ENCODE data around the gene GABARAPL2.

GABARAPL2 gene

GRCh38 chr16:75570396-75571065 is 4.4 kb downstream of the GABARAPL2 start:
- H3K36me3 ChIP-seq (ENCODE audit: control insufficient read depth in 1 of 2, insufficient read depth in 2 of 2, low read length in 2 of 2) = peaks cover 41 to 60% of the 10 kb centered on the region in 2 donors
- H3K27me3 ChIP-seq (ENCODE audit: control insufficient read depth in 1 of 2, insufficient read depth in 2 of 2, low read length in 2 of 2) = no peaks in the 10 kb centered on the region
- no peaks in the 10 kb centered on the region for H3K9me3 ChIP-seq (ENCODE audit: control insufficient read depth in 1 of 2, low read length in 2 of 2)
- no peak overlapping the region for H3K4me3 ChIP-seq (ENCODE audit: low read depth in 1 of 2, low read length in 2 of 2)
- H3K4me1 ChIP-seq (ENCODE audit: control insufficient read depth in 1 of 2, insufficient read depth in 2 of 2, low read length in 2 of 2) = peaks cover 31 to 38% of the 10 kb centered on the region in 2 donors
- no peak overlapping the region for H3K9ac ChIP-seq (ENCODE audit: low read depth in 1 of 2, low read length in 2 of 2)
- no peak overlapping the region for H3K27ac ChIP-seq (ENCODE audit: low read depth, low read length)

DNA sequence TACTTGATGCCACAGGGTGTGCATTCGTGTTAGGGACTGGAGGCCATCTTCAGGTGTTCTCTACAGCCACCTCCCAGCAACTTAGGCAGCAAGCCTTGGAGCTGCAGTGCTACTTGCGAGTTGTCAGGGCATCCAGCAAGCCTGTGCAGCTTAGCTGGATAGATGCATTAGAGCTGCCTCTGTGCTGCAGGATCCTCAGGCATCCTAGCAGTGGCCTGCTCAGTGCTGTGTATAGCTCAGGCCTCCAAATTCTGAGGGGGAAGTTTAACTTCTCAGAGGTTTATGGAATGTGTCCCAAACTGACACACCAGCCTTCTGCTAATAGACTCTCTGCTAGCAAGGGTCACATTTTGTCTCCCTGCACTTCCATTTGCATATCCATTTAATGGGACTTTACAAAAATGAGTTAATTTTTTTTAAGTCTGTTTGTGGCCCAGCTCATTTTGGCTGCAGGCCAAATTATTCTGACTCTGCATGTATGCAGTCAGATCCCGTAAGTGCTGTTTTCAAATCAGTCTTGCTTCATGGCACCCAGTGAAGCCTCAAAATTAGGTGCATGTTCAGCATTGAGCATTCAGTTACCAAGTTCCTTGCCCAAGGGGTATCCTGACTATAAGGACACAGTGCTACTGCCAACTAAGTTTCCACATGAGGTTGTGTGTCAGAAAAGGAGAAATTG is 6.8 kb downstream of the GABARAPL2 start:
- Histone ChIP-seq H3K27ac (ENCODE audit: low read depth, low read length) (no peak overlapping the region), H3K36me3 (ENCODE audit: control insufficient read depth in 1 of 2, insufficient read depth in 2 of 2, low read length in 2 of 2) (peaks cover 60 to 76% of the 10 kb centered on the region in 2 donors), H3K4me3 (ENCODE audit: low read depth in 1 of 2, low read length in 2 of 2) (no peak overlapping the region), H3K4me1 (ENCODE audit: control insufficient read depth in 1 of 2, insufficient read depth in 2 of 2, low read length in 2 of 2) (peaks cover 15 to 26% of the 10 kb centered on the region in 2 donors), H3K9me3 (ENCODE audit: control insufficient read depth in 1 of 2, low read length in 2 of 2) (no peaks in the 10 kb centered on the region), H3K9ac (ENCODE audit: low read depth in 1 of 2, low read length in 2 of 2) (no peak overlapping the region), H3K27me3 (ENCODE audit: control insufficient read depth in 1 of 2, insufficient read depth in 2 of 2, low read length in 2 of 2) (no peaks in the 10 kb centered on the region)

- no peak overlapping the region for H3K4me3 ChIP-seq (ENCODE audit: low read depth in 1 of 2, low read length in 2 of 2)
- H3K36me3 ChIP-seq (ENCODE audit: control insufficient read depth in 1 of 2, insufficient read depth in 2 of 2, low read length in 2 of 2) = peaks cover 57 to 75% of the 10 kb centered on the region in 2 donors
- no peaks in the 10 kb centered on the region for H3K27me3 ChIP-seq (ENCODE audit: control insufficient read depth in 1 of 2, insufficient read depth in 2 of 2, low read length in 2 of 2)
- no peak overlapping the region for H3K27ac ChIP-seq (ENCODE audit: low read depth, low read length)
- no peaks in the 10 kb centered on the region for H3K9me3 ChIP-seq (ENCODE audit: control insufficient read depth in 1 of 2, low read length in 2 of 2)
- H3K4me1 ChIP-seq (ENCODE audit: control insufficient read depth in 1 of 2, insufficient read depth in 2 of 2, low read length in 2 of 2) = peaks cover 13 to 23% of the 10 kb centered on the region in 2 donors
- no peak overlapping the region for H3K9ac ChIP-seq (ENCODE audit: low read depth in 1 of 2, low read length in 2 of 2)
Observed at GRCh38 chr16:75573955-75574354, 7.8 kb downstream of the GABARAPL2 start.

GRCh38 chr16:75575958-75576357 is 9.8 kb downstream of the GABARAPL2 start:
- Histone ChIP-seq H3K4me1 (ENCODE audit: control insufficient read depth in 1 of 2, insufficient read depth in 2 of 2, low read length in 2 of 2) (peaks cover 9 to 13% of the 10 kb centered on the region in 2 donors), H3K27me3 (ENCODE audit: control insufficient read depth in 1 of 2, insufficient read depth in 2 of 2, low read length in 2 of 2) (no peaks in the 10 kb centered on the region), H3K27ac (ENCODE audit: low read depth, low read length) (no peak overlapping the region), H3K4me3 (ENCODE audit: low read depth in 1 of 2, low read length in 2 of 2) (no peak overlapping the region), H3K9ac (ENCODE audit: low read depth in 1 of 2, low read length in 2 of 2) (no peak overlapping the region), H3K9me3 (ENCODE audit: control insufficient read depth in 1 of 2, low read length in 2 of 2) (no peaks in the 10 kb centered on the region), H3K36me3 (ENCODE audit: control insufficient read depth in 1 of 2, insufficient read depth in 2 of 2, low read length in 2 of 2) (peaks cover 53 to 73% of the 10 kb centered on the region in 2 donors)

DNA sequence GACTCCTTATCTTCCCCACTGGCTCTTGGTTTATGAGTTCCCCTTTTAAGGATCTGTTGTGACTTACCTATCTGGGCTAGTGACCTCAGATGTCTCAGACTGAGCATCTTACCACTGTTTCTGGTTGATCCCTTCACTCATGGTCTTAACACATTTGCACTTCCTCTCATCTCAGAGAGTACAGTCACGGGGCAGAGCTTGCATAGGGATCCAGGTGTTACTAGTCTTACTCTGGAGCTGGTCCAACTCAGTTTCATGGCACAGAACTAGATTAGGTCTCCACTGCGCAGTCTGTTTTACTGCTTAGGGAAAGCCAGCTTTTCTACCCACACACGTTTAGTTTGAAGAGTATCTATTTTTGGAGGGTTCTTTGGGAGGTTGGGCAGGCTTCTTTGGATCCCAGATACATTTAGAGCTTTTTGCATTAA is 10.2 kb downstream of the GABARAPL2 start:
- Histone ChIP-seq H3K9me3 (ENCODE audit: control insufficient read depth in 1 of 2, low read length in 2 of 2) (no peaks in the 10 kb centered on the region), H3K27ac (ENCODE audit: low read depth, low read length) (no peak overlapping the region), H3K4me3 (ENCODE audit: low read depth in 1 of 2, low read length in 2 of 2) (no peak overlapping the region), H3K9ac (ENCODE audit: low read depth in 1 of 2, low read length in 2 of 2) (no peak overlapping the region), H3K36me3 (ENCODE audit: control insufficient read depth in 1 of 2, insufficient read depth in 2 of 2, low read length in 2 of 2) (peaks cover 53 to 68% of the 10 kb centered on the region in 2 donors), H3K27me3 (ENCODE audit: control insufficient read depth in 1 of 2, insufficient read depth in 2 of 2, low read length in 2 of 2) (no peaks in the 10 kb centered on the region), H3K4me1 (ENCODE audit: control insufficient read depth in 1 of 2, insufficient read depth in 2 of 2, low read length in 2 of 2) (peaks cover 8 to 9% of the 10 kb centered on the region in 2 donors)

GRCh38 chr16:75578212-75578611 is 12.0 kb downstream of the GABARAPL2 start:
- H3K4me3 ChIP-seq (ENCODE audit: low read depth in 1 of 2, low read length in 2 of 2) = no peak overlapping the region
- H3K27me3 ChIP-seq (ENCODE audit: control insufficient read depth in 1 of 2, insufficient read depth in 2 of 2, low read length in 2 of 2) = no peaks in the 10 kb centered on the region
- peaks cover 41 to 55% of the 10 kb centered on the region in 2 donors for H3K36me3 ChIP-seq (ENCODE audit: control insufficient read depth in 1 of 2, insufficient read depth in 2 of 2, low read length in 2 of 2)
- no peaks in the 10 kb centered on the region for H3K9me3 ChIP-seq (ENCODE audit: control insufficient read depth in 1 of 2, low read length in 2 of 2)
- H3K4me1 ChIP-seq (ENCODE audit: control insufficient read depth in 1 of 2, insufficient read depth in 2 of 2, low read length in 2 of 2) = peaks cover 3 to 8% of the 10 kb centered on the region in 2 donors
- no peak overlapping the region for H3K27ac ChIP-seq (ENCODE audit: low read depth, low read length)
- H3K9ac ChIP-seq (ENCODE audit: low read depth in 1 of 2, low read length in 2 of 2) = no peak overlapping the region

GRCh38 chr16:75578725-75579124 is 12.5 kb downstream of the GABARAPL2 start:
- peaks cover 36 to 50% of the 10 kb centered on the region in 2 donors for H3K36me3 ChIP-seq (ENCODE audit: control insufficient read depth in 1 of 2, insufficient read depth in 2 of 2, low read length in 2 of 2)
- no peak overlapping the region for H3K27ac ChIP-seq (ENCODE audit: low read depth, low read length)
- no peak overlapping the region for H3K9ac ChIP-seq (ENCODE audit: low read depth in 1 of 2, low read length in 2 of 2)
- H3K4me3 ChIP-seq (ENCODE audit: low read depth in 1 of 2, low read length in 2 of 2) = no peak overlapping the region
- H3K4me1 ChIP-seq (ENCODE audit: control insufficient read depth in 1 of 2, insufficient read depth in 2 of 2, low read length in 2 of 2) = peaks cover 0 to 3% of the 10 kb centered on the region in 2 donors
- H3K9me3 ChIP-seq (ENCODE audit: control insufficient read depth in 1 of 2, low read length in 2 of 2) = no peaks in the 10 kb centered on the region
- no peaks in the 10 kb centered on the region for H3K27me3 ChIP-seq (ENCODE audit: control insufficient read depth in 1 of 2, insufficient read depth in 2 of 2, low read length in 2 of 2)

DNA sequence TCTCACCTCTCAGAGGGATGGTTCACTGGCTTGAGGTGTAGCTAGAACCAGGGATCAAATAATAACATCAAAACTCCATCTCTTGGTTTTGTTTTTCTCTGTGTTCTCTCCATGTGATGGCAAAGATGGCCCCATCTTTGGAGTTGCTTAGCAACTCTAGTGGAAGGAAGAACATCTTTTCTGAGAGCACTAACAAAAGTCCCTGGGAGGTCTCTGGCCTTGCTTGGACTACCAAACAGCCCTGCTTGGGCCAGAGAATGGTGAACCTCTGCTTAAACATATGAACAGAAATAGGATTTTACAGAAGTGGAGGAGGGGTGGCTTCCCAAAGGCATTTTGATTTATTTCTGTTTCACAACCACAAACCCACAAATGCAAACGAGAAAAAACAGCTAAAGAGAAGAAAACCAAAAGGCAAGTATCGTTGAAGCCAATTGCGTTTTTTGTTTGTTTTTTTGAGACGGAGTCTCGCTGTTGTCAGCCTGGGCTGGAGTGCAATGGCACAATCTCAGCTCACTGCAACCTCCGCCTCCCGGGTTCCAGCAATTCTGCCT is 13.2 kb downstream of the GABARAPL2 start:
- Histone ChIP-seq H3K27me3 (ENCODE audit: control insufficient read depth in 1 of 2, insufficient read depth in 2 of 2, low read length in 2 of 2) (no peaks in the 10 kb centered on the region), H3K9ac (ENCODE audit: low read depth in 1 of 2, low read length in 2 of 2) (no peak overlapping the region), H3K4me3 (ENCODE audit: low read depth in 1 of 2, low read length in 2 of 2) (no peak overlapping the region), H3K27ac (ENCODE audit: low read depth, low read length) (no peak overlapping the region), H3K9me3 (ENCODE audit: control insufficient read depth in 1 of 2, low read length in 2 of 2) (no peaks in the 10 kb centered on the region), H3K4me1 (ENCODE audit: control insufficient read depth in 1 of 2, insufficient read depth in 2 of 2, low read length in 2 of 2) (peaks cover 0 to 3% of the 10 kb centered on the region in 2 donors), H3K36me3 (ENCODE audit: control insufficient read depth in 1 of 2, insufficient read depth in 2 of 2, low read length in 2 of 2) (peaks cover 32 to 43% of the 10 kb centered on the region in 2 donors)

- Histone ChIP-seq H3K9me3 (ENCODE audit: control insufficient read depth in 1 of 2, low read length in 2 of 2) (no peaks in the 10 kb centered on the region), H3K9ac (ENCODE audit: low read depth in 1 of 2, low read length in 2 of 2) (no peak overlapping the region), H3K4me3 (ENCODE audit: low read depth in 1 of 2, low read length in 2 of 2) (no peak overlapping the region), H3K27me3 (ENCODE audit: control insufficient read depth in 1 of 2, insufficient read depth in 2 of 2, low read length in 2 of 2) (no peaks in the 10 kb centered on the region), H3K4me1 (ENCODE audit: control insufficient read depth in 1 of 2, insufficient read depth in 2 of 2, low read length in 2 of 2) (no peaks in the 10 kb centered on the region), H3K27ac (ENCODE audit: low read depth, low read length) (no peak overlapping the region), H3K36me3 (ENCODE audit: control insufficient read depth in 1 of 2, insufficient read depth in 2 of 2, low read length in 2 of 2) (peaks cover 1 to 7% of the 10 kb centered on the region in 2 donors)
Observed at GRCh38 chr16:75584108-75584507, 17.9 kb downstream of the GABARAPL2 start.

- Histone ChIP-seq H3K9ac (ENCODE audit: low read depth in 1 of 2, low read length in 2 of 2) (no peak overlapping the region), H3K27ac (ENCODE audit: low read depth, low read length) (no peak overlapping the region), H3K4me1 (ENCODE audit: control insufficient read depth in 1 of 2, insufficient read depth in 2 of 2, low read length in 2 of 2) (no peaks in the 10 kb centered on the region), H3K9me3 (ENCODE audit: control insufficient read depth in 1 of 2, low read length in 2 of 2) (no peaks in the 10 kb centered on the region), H3K4me3 (ENCODE audit: low read depth in 1 of 2, low read length in 2 of 2) (no peak overlapping the region), H3K36me3 (ENCODE audit: control insufficient read depth in 1 of 2, insufficient read depth in 2 of 2, low read length in 2 of 2) (peaks cover 0 to under 1% of the 10 kb centered on the region in 2 donors), H3K27me3 (ENCODE audit: control insufficient read depth in 1 of 2, insufficient read depth in 2 of 2, low read length in 2 of 2) (no peaks in the 10 kb centered on the region)
Observed at GRCh38 chr16:75588716-75589115, 22.5 kb downstream of the GABARAPL2 start.
